ENCODE data around the gene EMC7.

- TF ChIP-seq, protein P1, sequence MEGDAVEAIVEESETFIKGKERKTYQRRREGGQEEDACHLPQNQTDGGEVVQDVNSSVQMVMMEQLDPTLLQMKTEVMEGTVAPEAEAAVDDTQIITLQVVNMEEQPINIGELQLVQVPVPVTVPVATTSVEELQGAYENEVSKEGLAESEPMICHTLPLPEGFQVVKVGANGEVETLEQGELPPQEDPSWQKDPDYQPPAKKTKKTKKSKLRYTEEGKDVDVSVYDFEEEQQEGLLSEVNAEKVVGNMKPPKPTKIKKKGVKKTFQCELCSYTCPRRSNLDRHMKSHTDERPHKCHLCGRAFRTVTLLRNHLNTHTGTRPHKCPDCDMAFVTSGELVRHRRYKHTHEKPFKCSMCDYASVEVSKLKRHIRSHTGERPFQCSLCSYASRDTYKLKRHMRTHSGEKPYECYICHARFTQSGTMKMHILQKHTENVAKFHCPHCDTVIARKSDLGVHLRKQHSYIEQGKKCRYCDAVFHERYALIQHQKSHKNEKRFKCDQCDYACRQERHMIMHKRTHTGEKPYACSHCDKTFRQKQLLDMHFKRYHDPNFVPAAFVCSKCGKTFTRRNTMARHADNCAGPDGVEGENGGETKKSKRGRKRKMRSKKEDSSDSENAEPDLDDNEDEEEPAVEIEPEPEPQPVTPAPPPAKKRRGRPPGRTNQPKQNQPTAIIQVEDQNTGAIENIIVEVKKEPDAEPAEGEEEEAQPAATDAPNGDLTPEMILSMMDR (IDR thresholded peaks at IDR 0.05; ENCODE audit: low read depth, low read length, poor library complexity, severe bottlenecking): no peak
- no peak for TF ChIP-seq EZH2phosphoT487 (IDR thresholded peaks at IDR 0.05; ENCODE audit: borderline replicate concordance, low read length)
Observed at GRCh38 chr15:34122771-34123183, 21.1 kb upstream of the EMC7 start.

Measured in DOHH2 (cell line).